NCI-H510A treated with DMSO at 0.1 percent for 48 hours (cell line): Measurements from ENCODE around the gene FANK1.
"Not testable (repeated sequence)": the region's sequence is repeated elsewhere in the genome, so short reads cannot be mapped to it uniquely, and the experiment has no call there.

Experiments used
- DNase-seq: peaks from one replicate; lab custom pipeline; 2025; lab: John Stamatoyannopoulos, UW

The FANK1 gene

DNA sequence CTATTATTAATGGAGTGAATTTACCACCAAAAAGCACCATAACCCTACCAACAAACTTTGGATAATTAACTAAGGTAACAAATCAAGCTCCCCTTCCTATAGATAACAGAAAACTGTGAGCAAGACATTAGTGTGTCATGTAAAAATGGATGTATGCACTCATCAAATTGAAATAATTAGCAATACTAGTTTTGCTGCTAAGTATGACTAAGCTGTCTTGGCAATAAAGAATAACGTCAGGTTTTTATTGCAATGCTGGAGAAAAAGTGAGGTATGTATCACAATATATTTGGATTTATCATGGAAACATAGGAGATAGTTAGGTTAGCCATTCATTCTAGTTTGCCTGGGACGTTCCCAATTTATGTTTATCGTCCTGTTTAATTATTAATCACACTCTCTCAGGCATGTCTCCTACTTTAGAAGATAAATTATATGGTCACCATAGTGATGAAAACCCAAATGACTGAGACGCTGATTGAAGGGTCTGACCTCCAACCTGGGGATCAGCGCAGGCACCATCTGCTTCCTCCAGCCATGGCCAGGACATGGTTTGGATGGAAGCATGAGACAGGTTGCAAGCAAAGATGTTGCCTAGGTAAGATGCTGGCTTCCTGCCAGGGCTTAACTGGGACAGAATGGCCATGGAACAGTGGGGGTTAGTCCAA lies 125.6 kb downstream of the FANK1 start:
- DNase-seq: no peak

DNA sequence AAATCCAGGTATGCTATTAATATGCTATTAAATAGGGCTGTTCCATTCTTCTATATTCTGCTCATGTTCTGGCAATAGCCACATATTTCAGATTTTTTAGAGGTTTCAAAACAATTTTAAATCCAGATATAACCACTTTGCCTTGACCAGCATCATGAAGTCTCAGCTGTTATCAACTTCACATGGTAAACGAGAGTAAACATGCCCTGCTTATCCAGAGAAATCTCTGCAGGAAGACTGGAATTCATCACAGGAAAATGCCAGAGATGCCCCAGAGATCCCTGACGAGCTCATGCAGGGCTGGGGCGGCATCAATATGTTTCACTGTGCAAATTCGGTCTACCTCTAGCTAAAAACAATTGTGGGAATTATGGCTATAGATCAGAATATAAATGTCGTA lies 126.5 kb downstream of the FANK1 start:
- DNase-seq: no peak

DNA sequence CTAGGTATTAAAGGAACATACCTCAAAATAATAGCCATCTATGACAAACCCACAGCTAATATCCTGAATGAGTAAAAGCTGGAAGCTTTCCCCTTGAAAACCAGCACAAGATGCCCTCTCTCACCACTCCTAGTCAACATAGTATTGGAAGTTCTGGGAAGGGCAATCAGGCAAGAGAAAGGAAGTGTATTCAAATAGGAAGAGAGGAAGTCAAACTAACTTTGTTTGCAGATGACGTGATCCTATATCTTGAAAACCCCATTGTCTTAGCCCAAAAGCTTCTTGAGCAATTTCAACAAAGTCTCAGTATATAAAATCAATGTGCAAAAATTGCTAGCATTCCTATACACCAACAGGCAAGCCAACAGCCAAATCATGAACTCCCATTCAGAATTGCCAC lies 131.3 kb downstream of the FANK1 start:
- DNase-seq: no peak

DNA sequence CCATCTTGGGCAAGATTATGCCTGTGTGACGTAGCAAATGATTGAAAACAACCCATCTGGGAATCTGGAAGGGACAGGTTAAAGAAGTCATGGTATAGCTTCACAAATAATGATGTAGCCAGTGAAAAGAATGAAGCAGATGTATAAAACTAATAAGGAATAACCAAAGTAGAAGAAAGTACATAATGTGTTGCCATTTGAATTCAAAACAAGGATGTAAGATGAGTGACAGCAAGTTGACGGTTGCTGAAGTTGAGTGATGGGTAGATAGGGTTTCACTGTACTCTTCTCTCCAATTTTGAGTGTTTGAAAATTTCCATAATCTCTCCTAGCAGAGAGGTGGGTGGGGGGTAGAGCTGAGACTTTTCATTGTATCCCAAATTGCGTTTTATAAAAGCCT lies 133.6 kb downstream of the FANK1 start:
- DNase-seq: no peak

DNA sequence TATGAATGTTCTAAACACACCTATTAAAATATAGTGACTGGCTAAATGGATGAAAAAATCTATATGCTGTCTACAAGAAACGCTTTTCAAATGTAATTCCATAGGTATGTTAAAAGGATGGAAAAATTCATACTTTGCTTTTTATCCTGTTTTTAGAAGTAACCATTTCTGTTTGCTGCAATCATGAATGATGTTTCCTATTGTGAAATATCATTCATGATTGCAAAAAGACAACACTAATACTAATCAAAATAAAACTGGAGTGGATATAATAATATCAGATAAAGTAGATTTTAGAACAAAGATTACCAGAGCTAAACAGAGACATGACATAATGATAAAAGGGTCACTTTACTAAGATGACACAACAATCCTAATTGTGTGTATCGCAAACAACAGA lies 138.2 kb downstream of the FANK1 start:
- no peak for DNase-seq

DNA sequence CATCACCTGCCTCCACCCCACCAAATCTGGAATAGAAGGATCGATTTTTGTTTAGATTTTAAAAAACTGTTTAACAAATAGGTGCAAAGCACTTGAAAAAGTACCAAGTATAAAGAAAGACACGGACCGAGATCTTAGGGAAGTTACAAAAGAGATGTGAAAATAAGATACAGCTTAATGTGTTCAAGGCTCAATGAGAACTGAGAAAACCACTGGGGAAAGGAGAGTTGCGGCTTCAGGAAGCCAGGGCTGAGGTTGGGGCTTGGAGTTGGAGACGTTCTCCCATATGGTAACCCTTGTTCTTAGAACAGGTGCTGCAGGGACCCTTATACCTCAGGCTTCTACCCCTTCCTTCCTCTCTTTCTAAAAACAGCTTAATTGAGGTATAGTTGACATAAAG lies 140.2 kb downstream of the FANK1 start:
- no peak for DNase-seq

DNA sequence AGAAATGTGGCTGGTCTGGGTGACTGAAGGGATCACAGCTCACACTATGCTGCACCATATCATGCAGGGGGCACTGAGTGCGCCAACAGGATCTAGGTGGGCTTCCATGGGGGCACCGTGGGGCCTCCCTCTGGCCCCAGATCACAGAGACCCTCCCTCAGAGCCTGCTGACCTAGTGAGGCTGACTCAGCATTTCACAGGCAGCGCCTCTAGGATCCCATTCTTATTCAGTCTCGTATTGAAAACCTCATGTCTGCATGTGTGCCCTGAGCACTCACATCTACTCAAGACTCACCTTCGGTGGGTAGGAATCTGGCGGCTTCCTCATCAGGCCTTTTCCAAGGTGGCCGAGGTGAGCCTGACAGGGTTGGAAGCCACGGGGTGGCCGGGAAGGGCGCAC lies 141.6 kb downstream of the FANK1 start:
- DNase-seq: no peak

DNA sequence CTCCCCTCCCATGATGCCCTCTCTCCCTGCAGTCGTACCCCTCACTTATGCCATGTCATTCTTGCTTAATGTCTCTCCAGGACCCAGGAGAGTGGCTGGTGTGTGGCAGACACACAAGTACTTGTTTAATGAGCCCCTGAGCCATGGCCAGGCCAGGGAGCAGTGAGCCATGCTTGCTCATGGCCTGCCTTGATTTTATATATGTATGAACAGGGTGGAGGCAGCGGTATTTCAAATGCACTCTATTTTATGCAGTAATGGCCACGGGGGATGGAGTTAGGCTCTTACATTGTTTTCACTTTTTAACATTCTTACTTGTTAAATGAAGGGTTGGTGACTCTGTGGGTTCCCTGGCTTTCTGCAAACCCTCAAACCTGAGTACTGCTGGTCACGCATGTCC lies 144.8 kb downstream of the FANK1 start:
- no peak for DNase-seq

DNA sequence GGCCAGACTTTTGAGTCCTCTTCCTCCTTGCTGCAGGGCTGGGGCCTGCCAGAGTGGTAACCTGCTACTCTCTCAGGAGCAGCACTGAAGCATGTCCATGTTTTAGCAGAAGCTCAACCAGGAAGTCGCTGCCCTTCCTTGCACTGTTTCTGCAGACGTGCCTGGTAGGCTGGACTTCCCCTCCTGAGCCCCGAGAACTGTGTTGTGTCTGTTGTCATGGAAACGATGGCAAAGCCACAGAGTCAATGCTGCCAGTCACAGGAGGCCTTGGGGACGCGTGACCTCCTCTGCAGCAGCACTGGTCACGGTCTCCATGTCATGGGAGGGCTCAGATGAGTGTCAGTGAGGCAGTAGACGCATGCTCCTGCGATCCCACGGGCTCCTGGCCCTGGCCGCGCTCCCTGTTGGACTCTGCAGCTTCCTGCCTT lies 145.5 kb downstream of the FANK1 start:
- no peak for DNase-seq

DNA sequence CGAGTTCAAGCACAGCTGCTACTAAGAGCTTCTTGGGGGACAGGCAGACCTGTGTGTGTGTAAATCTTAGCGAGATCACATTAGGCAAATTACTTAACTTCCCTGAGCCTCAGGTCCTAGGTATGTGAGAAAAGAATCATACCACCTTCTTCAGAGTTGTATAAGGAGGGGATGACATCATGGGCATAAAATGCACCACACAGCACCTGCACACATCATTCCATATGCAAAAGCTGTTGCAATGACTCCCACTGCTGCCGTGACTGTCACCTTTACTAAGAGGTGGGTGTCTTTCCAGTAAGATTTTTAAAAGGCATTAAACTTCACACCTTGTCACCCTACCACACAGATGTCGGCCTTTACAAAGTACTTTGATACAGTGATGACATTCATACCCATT lies 146.0 kb downstream of the FANK1 start:
- DNase-seq: no peak

DNA sequence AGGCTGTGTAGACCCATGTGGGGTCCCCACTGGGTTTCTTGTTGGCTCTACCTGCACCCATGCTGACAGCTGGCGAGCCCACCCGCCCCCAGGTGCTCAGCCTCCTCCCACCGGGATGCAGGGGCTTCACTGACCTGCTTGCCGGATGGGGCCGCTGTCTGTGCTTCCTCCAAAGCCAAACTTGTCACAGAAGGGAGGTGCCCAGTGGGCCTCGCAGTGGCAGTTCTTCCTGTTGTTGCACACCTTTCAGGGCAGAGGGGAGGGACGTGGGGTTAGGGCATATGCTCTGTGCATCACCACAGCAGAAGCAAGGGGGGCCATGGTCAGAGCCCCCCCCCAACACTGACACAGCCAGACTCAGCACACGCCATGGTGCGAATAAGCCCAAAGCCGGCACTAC lies 146.5 kb downstream of the FANK1 start:
- no peak for DNase-seq

DNA sequence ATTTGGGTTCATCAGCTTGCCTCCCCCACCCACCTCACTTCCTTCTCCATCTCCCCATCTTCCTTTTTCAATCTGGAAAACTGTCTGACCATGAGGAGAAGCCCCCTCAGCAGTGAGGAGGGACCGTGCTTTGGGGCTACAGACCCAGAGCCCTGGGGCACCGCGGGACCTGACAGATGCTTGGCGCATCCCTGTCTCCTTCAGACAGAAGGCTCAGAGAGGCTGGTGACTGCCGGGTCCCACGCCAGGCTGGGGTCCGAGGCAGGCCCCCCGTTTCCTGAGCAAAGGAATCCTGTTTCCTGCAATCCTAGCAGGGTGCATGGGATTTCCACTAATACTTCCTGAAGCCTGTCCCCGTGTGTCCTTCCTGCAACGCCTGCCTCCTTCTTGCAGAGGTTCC lies 147.0 kb downstream of the FANK1 start:
- DNase-seq: no peak

DNA sequence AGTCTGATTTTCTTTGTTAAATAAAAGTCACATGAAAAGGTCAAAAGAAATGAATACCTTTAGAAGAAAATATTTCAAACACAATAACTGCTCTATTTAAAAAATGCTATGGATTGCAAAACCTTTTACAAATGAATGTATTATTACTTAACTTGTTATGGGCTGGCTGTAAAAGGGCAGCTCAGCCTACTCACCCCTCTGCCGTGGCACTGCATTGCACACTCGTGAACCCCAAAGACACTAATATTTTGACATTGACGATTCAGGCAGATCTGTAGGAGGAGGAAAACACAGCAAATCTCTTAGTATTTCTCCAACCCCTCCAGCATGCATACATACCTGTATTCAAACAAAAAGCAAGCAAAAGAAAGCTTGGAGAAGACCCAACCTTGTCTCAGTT lies 149.5 kb downstream of the FANK1 start:
- DNase-seq: no peak

DNA sequence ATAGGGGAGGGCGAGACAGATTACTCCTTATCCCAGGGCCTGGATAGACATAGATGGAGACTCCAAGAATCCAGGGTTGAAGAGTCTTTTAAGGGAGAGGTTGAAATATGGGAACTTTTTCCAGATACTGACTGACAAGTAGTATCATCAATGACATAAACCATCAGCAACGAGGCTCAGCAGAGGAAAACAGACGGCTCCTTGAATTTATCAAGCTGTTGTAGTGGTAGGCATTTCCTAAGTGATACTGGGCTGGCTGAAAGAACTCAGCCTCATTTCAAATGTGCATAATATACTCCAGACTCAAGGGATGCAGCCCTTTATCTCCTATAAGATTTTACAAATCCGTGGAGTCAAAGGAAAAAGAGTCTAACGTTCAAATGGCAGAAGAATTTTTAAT lies 150.5 kb downstream of the FANK1 start:
- no peak for DNase-seq

DNA sequence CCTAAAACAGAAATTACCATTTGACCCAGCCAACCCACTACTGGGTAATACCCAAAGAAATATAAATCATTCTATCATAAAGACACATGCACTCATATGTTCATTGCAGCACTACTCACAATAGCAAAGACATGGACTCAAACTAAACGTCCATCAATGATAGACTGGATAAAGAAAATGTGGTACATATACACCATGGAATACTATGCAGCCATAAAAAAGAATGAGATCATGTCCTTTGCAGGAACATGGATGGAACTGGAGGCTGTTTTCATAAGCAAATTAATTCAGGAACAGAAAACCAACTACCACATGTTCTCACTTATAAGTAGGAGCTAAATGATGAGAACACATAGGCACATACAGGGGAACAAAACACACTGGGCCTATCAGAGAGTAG lies 151.4 kb downstream of the FANK1 start:
- DNase-seq: not testable (repeated sequence)

DNA sequence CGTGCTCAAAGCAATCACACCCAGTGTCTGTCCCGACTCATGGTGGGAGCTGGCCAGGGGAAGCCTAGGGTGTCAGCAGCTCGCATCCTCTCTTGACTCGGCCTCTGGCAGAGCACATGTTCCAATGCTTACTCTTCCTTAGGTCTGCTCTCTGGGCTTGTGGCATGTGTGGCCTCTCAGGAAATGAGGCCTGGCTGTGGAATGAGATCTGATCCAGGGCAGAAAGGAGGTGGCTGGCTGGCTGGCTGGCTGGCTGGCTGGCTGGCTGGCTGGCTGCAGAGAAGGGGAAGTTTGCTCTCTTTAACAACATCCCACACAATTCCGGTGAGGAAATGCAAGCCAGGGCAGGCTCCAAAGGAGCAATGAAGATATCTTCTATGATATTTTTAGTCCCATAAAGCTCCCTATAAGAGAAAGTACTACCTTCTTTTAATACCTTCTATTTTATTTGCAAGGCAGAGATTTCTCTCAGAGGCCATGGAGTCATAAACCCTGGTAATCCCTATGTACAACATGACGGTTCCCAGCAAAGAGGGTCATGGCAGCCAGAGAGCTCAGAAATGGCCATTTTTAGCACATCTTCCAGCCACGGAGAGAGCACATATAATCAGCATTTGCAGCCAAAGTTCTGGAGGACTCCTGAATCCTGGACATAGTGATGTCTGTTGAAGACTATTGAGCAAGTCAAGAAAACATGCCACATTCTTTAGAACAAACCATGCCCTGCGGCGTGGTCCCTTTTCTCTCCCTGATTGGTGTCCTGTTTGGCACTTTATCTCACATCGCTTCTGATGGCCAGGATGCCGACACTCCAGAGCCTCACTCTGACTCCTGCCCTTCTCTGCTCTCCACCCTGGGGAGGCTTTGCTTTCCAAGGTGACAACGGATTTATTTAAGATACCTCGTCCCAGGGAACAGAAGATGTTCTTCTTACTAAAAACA lies 153.7 kb downstream of the FANK1 start:
- DNase-seq: no peak

DNA sequence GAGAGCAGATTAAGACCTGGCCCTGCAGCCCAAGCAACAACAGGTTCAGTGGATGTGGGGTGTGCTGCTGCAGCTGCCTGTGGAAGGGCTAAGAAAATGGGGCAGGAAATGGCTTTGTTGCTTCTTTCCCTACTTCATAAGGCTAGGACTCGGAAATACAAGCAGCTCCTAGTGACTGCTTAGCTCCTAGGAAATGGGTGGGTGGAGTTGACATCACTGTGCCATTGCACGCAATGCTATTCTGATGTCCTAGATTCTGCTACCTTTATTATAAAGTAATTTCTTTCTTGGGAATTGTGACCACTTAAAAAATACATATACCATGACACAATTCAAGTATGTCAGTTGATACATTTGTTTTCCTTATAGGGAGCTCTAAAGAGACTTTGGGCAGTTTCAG lies 155.8 kb downstream of the FANK1 start:
- peak; percentile 10 for DNase-seq

DNA sequence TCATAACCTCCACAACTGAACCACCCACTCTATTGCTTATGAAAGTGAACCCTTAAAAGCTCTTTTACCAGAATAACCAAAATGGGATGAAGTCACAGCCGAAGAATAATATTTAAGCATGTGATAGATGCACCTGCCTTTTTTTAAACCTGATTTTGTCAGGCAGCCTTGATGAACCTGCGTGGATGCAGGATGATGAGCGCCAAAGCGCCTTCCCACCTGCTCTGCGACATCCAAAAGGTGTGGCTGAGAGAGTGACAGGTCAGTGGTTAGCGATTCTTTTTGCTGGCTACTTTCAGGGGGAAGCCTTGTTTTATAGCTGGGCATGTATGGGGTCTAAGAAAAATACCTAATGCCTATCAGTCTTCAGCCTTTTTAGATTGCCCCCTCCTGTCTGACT lies 157.8 kb downstream of the FANK1 start:
- no peak for DNase-seq

DNA sequence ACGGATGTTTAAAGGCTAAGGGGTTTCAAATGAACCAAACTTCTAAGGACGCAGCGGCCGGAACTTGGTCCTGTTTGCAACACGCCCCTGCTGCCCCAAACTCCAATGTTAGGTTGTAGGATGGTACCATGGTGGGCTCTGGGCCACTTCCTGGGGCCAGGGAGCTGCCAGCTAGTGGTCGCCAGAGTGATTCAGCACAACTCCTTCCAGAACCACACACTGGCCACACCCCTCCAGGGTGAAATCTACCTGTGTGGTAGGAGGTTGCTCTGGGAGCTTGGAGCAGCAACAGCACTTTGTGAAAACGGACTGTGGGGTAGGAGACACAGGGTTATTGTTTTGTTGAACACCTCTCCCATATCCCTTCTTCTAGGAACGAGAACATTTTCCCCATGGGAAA lies 161.1 kb downstream of the FANK1 start:
- no peak for DNase-seq

DNA sequence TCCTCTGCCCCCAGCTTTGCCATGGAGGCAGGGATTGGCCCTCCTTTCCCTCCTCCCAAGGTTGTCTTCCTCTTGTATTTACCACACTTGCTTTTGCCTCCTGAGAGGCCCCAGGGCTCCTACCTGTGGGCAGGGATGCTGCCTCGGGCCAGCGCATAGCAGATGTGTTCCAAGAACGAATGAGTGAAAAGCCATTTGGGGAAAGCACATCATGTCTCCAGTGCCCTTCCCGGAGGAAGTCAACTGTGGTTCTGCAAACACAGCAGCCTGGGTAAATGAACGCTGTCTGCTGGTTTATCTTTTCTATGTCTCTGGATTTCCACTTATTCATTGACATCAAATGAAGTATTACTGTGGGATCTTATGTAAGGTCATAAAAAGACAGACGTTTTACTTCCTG lies 161.7 kb downstream of the FANK1 start:
- peak; percentile 83 for DNase-seq

DNA sequence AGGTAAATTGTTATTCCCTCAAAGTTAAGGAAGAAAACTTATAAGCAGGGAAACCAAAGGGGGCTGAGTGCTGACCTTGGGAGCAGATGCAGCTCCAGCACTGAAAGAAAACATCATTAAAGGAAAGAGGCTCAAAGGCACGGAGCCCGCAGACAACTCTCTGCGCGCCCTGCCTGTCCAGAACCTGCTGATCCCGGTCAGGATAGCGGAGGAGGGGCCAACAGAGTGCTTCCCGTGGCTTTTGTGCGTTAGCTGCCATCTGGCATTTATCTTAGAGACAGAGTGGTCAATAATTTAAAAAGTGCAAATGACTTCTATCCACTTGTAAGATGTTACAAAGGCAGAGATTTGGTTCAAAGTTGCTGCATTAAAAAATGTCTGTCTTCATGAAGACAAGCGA lies 162.1 kb downstream of the FANK1 start:
- DNase-seq: peak; percentile 83
